Fibroblast of the aortic adventitia (primary cell): ENCODE results near the gene VPS35L. TPM values are rescaled to one million over a fixed set of nuclear protein-coding genes. Genes with fewer than 3 reads are reported as not detected.

ENCODE experiments used
- DNase-seq: peaks from one replicate; pipeline ENCODE4 v3.0.0-alpha.2; 2010; ENCODE audit warnings: low read depth
- H3K4me3 ChIP-seq: 2 replicates; pipeline ENCODE4 v1.5.1; 2011; ENCODE audit warnings: low read depth, mild to moderate bottlenecking, control low read depth, low read length, moderate library complexity
- total RNA-seq: library from RNA; depleted of rRNA; stranded (reverse); fragments of >200 nt; gene quantifications from 2 replicates; pipeline ENCODE4 v1.2.3, GENCODE V29; 2012; ENCODE audit warnings: low replicate concordance
- TF ChIP-seq, protein P1 (sequence below): IDR thresholded peaks from 2 replicates; pipeline ENCODE4 v1.5.1; 2011; ENCODE audit warnings: mild to moderate bottlenecking, low read length, control low read depth, inconsistent platforms; ENCODE audit not compliant: insufficient read depth

The VPS35L gene
- total RNA-seq, 1 donor: 67.7 TPM

DNA sequence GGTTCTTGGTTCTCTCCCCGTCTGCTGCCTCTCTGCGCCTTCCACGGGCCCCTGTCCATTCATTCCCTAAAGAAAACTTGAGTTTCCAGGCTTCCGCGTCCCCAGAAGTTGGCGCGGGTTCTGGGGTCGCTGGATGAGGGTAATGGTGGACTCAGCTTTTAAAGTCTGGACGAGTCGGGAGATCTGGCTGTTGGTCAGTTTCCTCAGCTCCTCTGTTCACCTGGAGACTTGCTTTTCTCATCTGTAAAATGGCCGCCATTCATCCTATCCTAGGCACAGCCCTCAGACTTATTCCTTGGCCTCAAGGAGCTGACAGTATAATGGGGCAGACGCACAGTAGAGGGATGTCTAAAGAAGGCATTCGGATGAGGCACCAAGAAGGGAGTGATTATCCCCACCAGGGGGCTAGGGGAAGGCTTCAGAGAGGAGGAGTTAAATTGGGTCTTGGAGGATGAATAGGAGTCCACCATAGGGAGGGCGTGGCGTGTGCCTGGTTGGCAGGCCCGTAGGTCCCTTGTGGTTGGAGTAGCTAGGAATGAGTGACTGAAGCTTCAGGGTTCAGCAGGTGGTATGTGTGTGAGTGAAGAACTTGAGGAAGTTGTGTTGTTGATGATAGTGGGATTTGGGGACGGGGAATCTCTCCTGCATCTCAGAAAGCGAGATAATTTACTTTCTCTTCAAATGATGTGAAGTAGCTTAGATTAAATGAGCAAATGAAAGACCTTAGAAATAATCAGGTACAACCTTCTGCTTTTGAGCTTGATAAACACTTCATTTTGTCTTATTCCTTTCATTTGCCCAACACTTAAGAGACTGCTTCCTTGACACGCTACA, 652 bp downstream of the VPS35L start:
- H3K4me3 ChIP-seq: peak overlapping the region; percentile 87
- peak; percentile 30 for DNase-seq
- TF ChIP-seq, protein P1, sequence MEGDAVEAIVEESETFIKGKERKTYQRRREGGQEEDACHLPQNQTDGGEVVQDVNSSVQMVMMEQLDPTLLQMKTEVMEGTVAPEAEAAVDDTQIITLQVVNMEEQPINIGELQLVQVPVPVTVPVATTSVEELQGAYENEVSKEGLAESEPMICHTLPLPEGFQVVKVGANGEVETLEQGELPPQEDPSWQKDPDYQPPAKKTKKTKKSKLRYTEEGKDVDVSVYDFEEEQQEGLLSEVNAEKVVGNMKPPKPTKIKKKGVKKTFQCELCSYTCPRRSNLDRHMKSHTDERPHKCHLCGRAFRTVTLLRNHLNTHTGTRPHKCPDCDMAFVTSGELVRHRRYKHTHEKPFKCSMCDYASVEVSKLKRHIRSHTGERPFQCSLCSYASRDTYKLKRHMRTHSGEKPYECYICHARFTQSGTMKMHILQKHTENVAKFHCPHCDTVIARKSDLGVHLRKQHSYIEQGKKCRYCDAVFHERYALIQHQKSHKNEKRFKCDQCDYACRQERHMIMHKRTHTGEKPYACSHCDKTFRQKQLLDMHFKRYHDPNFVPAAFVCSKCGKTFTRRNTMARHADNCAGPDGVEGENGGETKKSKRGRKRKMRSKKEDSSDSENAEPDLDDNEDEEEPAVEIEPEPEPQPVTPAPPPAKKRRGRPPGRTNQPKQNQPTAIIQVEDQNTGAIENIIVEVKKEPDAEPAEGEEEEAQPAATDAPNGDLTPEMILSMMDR: peak; percentile 29

DNA sequence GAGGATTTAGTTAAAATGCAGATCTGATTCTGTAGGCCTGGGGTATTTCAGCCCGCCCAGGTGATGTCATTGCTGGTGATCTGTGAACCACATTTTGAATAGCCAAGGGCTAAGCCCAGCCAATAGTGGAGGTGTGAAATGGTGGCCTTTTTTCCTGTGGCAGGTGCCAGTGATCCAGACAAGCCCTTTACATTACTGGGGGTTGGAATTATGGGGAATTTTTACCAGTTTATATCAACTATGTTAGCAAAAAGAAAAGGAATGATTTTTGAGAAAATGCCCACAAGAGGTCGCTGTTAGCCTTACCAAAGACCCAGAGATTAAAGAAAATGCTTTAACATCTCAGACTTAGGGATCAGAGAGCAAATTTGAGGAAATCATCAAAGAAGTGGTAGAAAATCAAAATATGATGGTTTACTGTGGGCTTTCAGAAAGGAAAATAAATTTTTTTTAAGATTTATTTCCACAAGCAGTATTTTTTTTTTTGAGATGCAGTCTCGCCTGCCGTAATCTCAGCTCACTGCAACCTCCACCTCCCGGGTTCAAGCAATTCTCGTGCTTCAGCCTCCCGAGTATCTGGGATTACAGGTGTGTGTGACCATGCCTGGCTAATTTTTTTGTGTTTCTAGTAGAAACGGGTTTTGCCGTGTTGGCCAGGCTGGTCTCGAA, 3.9 kb downstream of the VPS35L start:
- DNase-seq: peak; percentile 88
- no peak overlapping the region for H3K4me3 ChIP-seq
- TF ChIP-seq, protein P1: peak; percentile 51

DNA sequence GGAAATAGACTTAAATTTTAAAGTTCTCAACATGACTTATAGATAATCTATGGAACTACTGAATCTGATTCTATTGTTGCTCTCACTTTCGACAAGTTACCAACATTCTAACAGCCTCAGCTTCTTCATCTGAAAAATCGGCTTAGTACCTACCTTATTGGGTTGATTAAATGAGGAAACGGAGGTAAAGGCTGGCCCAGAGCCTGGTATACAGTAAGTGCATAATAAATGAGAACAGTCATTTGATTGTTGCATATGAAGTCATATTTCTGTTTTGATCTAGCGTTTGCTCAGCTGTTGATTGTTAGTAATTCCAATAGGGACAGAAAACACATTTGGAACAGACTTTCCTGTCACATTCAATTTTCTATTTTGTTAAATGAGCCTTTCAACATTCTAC, 4.6 kb downstream of the VPS35L start:
- no peak overlapping the region for H3K4me3 ChIP-seq
- no peak for DNase-seq
- TF ChIP-seq, protein P1: no peak

DNA sequence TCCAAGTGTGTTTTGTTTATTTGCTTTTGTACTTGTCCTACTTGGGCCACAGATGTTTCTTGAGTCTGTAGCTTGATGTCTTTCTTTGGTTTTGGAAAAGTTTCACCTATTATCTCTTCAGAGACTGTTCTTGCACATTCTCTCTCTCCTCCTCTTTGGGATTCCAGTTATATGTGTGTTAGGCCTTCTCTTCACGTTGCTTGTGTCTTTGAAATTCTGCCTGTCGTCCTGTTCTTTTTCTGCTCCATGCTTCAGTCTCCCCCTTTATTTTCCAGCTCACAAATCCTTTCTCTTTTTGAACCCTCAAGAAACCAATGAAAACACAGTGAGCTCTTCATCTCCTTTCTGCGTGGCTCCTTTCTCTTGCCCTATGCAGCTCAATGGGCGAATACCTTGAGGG, 7.9 kb downstream of the VPS35L start:
- TF ChIP-seq, protein P1: no peak
- no peak overlapping the region for H3K4me3 ChIP-seq
- DNase-seq: no peak

DNA sequence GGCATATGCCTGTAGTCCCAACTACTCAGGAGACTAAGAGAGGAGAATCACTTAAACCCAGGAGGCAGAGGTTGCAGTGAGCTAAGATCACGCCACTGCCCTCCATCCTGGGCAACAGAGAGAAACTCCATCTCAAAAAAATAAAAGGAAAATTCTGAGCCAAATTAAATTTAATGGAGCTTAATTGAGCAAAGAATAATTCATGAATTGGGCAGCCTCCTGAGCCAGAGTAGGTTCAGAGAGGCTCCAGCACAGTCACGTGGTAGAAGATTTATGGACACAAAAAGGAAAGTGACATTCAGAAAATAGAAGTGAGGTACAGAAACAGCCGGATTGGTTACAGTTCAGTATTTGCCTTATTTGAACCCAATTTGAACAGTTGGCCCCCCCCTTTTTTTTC, 10.9 kb downstream of the VPS35L start:
- H3K4me3 ChIP-seq: no peak overlapping the region
- DNase-seq: no peak
- TF ChIP-seq, protein P1: no peak

DNA sequence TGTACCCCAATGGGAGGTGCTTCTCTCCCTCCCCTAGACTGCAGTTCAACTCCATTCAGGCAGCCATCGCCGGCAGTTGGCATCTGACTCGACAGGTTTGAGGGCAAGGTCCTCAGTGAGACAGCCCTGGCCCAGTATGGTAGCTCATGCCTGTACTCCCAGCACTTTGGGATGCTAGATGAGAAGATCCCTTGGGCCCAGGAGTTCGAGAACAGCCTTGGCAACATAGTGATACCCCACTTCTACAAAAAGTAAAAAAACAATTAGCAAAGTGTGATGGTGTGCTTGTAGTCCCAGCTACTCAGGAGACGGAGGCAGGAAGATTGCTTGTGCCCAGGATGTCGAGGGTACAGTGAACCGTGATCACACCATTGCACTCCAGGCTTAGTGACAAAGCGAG, 12.1 kb downstream of the VPS35L start:
- TF ChIP-seq, protein P1: no peak
- no peak for DNase-seq
- H3K4me3 ChIP-seq: no peak overlapping the region
